Hematopoietic multipotent progenitor cell treated with erythropoietin and hydrocortisone succinate and interleukin-3 and kit ligand, for 17 days (in vitro differentiated cells): ENCODE measurements around the gene TMPRSS9.

Source experiments
- DNase-seq: peaks from one replicate; pipeline ENCODE4 v3.0.0-alpha.2; 2015; ENCODE audit warnings: low spot score

Gene TMPRSS9

DNA sequence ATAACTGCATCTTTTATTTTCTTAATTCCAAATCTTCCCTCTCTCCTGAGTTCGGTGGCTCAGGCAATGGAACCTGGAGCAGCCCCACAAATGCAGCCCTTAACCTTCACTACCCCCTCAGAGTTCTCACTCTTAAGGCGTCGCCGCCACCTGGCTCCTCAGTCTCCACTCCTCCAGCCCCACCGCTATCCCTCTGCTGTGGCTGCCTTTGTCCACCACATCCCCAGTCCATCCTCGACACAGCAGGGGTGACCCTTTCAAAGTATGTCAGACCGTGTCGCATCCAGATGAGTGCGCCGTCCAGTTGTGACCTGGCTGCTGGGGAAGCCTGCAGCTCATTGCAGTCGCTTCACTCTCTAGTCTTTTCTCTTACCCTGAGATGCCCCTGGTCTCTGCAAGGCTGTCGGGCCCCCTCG is 30.6 kb upstream of the TMPRSS9 start:
- no peak for DNase-seq

- no peak for DNase-seq
Measured at GRCh38 chr19:2330255-2330631, 29.8 kb upstream of the TMPRSS9 start.

DNA sequence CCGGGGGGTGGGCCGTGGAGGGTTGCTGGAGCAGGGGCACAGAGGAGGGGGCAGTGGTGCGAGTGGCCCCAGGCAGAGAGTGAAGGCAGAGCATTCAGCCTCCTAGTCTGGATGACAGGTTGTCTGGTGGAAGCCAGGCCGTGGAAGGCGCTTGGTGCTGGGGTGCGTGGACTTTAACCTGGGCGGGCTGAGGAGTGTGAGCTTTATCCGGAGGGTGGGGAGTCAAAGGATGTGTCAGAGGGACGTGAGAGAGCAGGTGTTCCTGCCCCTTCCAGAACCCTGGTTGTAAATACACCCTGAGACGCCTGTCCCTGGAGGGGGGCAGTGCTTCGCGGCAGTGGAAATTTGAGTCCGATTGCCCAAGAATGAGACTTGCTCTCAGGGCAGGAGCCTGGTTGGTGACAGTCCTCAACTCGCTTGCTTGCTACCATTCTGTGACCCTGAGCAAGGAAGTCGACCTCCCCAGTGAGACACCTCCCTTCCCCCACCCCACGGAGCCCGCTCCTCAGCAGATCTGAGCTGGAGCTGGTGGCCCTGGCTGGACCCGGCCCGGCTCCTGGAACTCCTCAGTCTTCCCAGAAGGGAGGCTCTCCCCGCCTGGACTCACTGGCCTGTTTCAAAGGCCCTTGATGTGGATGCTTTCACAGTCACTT is 29.3 kb upstream of the TMPRSS9 start:
- DNase-seq: no peak

DNA sequence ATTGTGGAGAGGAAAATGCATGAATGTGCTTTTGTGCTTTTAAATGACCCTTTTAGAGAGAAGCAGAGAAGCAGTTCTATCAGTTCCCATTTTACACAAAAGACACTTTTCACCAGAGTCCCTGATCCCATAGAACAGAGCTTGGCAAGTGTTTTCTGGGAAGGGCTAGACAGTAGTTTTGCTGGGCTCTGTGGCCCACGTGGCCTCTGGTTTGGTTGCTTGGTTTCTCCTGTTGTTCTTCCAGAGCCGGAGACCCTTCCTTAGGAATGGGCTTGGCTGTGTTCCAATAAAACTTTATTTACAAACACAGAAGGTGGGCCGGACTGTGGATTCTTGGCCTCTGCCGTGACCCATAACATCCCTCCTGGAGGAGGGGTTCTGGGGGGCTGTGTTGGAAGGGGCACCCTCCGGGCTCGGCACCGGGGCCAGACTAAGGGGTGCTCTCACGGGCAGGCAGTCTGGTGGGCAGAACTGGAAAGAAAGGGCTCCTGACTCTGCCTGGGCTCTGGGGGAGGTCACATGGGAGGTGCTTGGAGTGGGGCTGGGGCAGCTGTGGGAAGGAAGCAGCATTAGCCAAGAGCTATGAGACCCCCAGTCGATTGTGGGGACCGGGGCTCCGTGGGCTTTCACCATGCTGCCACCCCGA is 28.3 kb upstream of the TMPRSS9 start:
- no peak for DNase-seq

DNA sequence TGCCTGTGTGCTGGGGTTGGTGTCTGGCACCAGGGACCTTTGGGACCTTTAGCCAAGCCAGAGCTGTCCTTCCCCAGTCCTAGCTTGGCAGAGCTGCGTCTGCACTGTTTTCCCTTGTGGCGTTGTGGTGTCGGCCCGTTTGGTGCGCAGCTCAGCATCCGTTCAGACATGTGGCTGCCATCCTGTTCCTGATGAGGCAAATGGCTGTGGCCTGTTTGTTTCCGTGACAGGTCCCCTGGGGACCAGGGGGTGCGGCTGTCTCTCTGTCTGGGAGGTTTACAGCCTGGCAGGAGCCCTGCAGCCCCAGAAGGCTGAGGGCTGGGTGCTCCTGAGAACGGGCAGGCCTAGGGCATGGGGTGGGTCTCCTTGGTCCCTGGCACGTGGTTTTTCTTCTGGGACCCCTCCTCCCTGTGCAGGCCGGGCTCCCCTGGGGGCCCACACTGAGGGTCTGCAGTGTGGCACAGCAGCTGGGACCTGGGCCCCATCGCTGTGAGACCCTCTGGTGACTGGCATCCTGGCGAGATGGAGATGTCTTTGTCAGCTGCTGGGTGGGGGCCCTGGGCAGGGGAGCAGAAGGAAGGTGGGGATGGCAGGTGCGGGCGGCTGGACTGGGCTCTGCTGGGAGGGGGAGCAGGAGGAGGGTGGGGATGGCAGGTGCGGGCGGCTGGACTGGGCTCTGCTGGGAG is 27.6 kb upstream of the TMPRSS9 start:
- no peak for DNase-seq

GRCh38 chr19:2333027-2333806 is 26.8 kb upstream of the TMPRSS9 start:
- DNase-seq: no peak

DNA sequence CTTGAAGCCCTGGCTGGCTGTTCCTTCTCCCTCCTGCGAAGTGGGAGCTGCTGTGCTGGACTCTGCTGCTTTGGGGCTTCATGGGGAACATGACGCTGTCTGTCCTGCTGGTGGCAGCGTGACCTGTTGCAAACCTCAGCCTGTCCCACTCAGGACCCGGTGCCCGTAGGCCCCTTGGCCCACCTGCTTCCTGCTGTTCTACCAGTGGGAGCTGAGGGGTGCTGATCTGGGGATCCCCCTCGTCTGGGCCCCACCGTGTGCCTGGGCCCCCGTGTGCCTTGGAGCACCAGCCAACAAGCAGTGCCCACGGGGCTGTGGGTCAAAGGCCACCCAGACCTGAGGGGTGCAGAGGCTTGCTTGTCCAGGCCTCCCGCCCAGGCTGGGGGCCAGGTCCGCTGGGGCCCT is 26.3 kb upstream of the TMPRSS9 start:
- no peak for DNase-seq

DNA sequence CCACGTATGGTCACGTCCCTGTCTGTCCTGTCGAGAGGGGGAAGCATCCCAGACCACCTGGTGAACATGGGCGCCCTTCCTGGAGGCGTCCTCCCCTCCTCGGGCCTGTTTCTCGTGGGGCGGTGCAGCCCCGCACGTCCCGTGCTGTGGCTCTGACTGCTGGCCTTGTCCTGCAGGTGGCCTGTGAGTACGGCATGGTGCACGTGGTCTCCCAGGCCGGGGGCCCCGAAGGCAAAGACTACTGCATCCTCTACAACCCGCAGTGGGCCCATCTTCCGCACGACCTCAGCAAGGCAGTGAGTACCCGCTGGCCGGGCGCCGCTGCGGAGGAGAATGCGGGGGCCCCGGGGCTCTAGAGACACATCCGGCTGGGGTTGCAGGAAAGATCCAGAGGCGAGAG is 25.6 kb upstream of the TMPRSS9 start:
- DNase-seq: no peak

GRCh38 chr19:2334986-2335846 is 24.8 kb upstream of the TMPRSS9 start:
- peak; percentile 24 for DNase-seq

DNA sequence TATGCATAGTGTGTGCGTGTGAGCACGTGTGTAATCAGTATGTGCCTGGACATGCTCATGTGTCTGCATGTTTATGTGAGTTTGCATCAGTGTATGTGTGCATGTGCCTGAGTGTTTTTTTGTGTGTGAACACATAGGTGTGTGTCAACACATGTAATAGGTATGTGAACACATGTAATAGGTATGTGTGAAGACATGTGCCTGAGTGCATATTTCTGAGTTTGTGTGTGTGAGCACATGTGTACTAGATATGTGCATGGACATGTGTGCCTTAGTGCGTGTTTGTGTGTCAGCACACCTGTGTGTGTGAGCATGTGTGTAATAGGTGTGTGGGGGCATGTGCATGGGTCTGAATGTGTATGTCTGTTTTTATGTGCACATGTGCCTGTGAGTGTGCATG is 24.2 kb upstream of the TMPRSS9 start:
- DNase-seq: no peak

GRCh38 chr19:2336528-2337328 is 23.3 kb upstream of the TMPRSS9 start:
- DNase-seq: no peak

- no peak for DNase-seq
Measured at GRCh38 chr19:2337329-2337707, 22.7 kb upstream of the TMPRSS9 start.

DNA sequence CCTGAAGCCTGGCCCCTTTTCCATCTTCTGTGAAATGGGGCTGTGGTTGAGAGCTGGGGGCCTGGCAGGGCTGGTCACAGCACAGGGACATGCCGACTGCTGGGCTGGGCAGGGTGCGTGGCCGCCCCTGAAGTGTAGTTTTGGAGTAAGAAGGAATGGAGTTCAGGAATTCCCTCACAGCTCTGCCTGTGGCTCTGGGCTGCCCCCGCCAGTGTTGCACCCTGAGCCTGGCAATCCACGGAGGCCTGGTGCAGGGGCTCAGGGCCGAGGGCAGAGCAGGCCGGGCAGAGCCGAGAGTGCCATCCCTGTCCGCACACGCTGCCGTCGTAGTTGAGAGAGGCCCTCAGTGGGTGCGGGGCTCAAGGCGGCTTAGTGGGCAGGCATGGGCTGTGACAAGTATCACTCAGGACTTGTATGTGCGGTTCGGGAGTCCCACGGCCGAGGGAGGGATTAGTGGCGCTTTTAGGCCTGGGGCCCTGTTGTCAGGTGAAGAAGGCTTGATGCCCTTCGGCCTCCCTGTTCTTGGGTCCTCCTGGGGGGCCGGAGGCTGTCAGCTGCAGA is 21.9 kb upstream of the TMPRSS9 start:
- no peak for DNase-seq

- DNase-seq: no peak
Measured at GRCh38 chr19:2338751-2339643, 21.1 kb upstream of the TMPRSS9 start.

GRCh38 chr19:2339644-2340310 is 20.3 kb upstream of the TMPRSS9 start:
- DNase-seq: no peak

DNA sequence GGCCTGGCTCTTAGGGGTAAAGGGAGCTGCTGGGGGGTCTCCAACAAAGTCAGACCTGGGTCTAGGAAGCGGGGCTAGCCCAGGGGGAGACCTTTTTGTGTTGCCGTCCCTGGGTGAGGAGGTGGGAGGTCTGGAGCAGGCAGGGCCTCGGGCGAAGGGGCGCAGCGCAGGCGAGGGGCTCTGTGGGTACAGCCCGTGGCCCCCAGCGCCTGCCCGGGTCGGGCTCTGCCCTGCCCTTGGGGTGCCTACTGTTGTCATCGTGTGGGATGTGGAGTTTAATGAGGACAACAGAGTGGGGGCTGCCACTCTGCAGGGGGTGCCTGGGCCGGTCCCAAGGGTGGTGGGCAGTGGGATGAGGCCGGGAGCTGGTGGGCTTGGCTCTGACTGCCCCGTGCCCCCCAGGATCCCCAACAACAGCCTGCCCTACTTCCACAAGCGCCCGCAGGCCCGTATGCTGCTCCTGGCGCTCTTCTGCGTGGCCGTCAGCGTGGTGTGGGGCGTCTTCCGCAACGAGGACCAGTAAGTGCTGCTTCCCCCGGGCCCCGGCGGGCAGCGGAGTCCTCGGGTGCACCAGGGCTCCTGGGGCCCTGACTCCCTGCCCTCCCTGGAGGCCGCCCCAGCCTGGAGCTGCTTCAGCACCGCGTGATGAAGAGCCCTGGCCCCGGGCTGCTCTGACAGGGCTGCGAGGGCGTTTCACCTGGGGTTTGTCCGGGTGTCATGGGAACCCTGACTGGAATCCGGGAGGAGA is 19.4 kb upstream of the TMPRSS9 start:
- DNase-seq: no peak

DNA sequence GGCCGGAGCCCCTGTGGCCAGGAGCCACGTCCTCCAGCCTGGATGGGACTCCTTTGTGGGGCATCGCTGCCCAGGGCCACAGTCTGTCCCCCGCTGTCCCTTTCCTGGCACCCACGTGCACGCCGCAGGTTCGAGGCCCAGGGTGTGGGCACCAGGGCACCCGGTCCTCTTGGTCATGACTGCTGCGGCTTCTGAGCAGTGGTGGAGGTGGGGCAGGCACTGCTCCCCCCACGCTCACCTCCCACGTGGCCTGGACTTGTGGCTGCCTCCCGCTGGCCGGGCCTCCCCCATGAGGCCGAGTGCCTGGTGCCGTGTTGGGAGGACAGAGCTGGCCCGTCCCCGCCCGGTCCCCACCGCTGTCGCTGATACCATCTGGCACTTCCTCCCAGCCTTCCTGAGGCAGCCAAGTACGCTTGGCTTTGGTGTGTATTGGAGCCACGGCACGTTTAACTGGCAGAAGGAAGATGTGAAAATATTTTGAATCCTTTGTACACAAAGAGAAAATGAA is 18.8 kb upstream of the TMPRSS9 start:
- DNase-seq: no peak

DNA sequence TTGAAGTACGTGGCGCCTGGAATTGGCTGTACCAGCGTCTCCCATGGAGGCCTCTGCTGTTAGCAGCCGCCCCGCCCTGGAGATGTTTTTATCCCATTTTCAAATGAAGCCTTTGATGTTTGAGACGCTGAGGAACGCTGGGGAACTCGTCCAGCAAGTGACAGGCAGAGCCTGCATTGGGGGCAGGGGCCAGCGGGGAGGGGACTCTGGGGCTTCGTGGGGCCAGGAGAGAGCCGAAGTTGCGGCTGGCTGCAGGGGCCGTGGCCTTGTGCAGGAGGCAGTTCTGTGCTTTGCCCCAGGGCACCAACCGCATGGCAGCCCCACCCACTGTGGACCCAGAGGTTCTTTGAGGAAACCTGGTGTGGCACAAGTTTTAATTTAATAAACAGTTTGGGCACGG is 18.1 kb upstream of the TMPRSS9 start:
- no peak for DNase-seq
